OCI-LY1 (cell line): ENCODE results near the gene THSD1.
"Not testable (repeated sequence)": the region's sequence is repeated elsewhere in the genome, so short reads cannot be mapped to it uniquely, and the experiment has no call there.

Experiments used
- H2AFZ ChIP-seq: fragments of 200-600 bp; sonication (generic), shearing (Covaris generic); 2 replicates; pipeline ENCODE4 v1.6.0; 2014; ENCODE audit warnings: antibody characterized with exemption, mild to moderate bottlenecking, low read length
- H3F3A ChIP-seq: fragments of 200-600 bp; sonication (generic), shearing (Covaris generic); 2 replicates; pipeline ENCODE4 v1.6.0; 2014; ENCODE audit warnings: mild to moderate bottlenecking, antibody characterized with exemption, low read length, moderate library complexity; ENCODE audit not compliant: insufficient read depth
- H3K27ac ChIP-seq: fragments of 200-600 bp; sonication (generic); 2 replicates; pipeline ENCODE4 v1.5.1; 2014; ENCODE audit warnings: low read length, mixed run types, mild to moderate bottlenecking, low read depth; ENCODE audit not compliant: poor library complexity, severe bottlenecking
- H3K27me3 ChIP-seq: fragments of 200-600 bp; sonication (generic); 2 replicates; pipeline ENCODE4 v1.6.0; 2014; ENCODE audit warnings: antibody characterized with exemption, mild to moderate bottlenecking, low read length, moderate library complexity; ENCODE audit not compliant: insufficient read depth
- H3K36me3 ChIP-seq: fragments of 200-600 bp; sonication (generic); 2 replicates; pipeline ENCODE4 v1.6.1; 2014; ENCODE audit warnings: mild to moderate bottlenecking, antibody characterized with exemption, low read length, moderate library complexity, mixed read lengths; ENCODE audit not compliant: insufficient read depth
- H3K4me1 ChIP-seq: fragments of 200-600 bp; sonication (generic); 2 replicates; pipeline ENCODE4 v1.5.1; 2014; ENCODE audit warnings: mild to moderate bottlenecking, low read length, moderate library complexity; ENCODE audit not compliant: insufficient read depth, severe bottlenecking
- H3K4me2 ChIP-seq: fragments of 200-600 bp; sonication (generic), shearing (Covaris generic); 2 replicates; pipeline ENCODE4 v1.6.1; 2014; ENCODE audit warnings: low read length
- H3K4me3 ChIP-seq: fragments of 200-600 bp; sonication (generic); 2 replicates; pipeline ENCODE4 v1.5.1; 2014; ENCODE audit warnings: low read length, low read depth, mild to moderate bottlenecking, mixed read lengths; ENCODE audit not compliant: poor library complexity, severe bottlenecking
- H3K79me2 ChIP-seq: fragments of 200-600 bp; shearing (Covaris generic); 2 replicates; pipeline ENCODE4 v1.6.1; 2016; ENCODE audit warnings: mixed run types, low read length, mixed read lengths; ENCODE audit not compliant: insufficient read depth
- H3K9ac ChIP-seq: fragments of 200-600 bp; sonication (generic), shearing (Covaris generic); 2 replicates; pipeline ENCODE4 v1.6.1; 2014; ENCODE audit warnings: mild to moderate bottlenecking, low read length, mixed read lengths
- H3K9me2 ChIP-seq: fragments of 200-600 bp; sonication (generic), shearing (Covaris generic); 2 replicates; pipeline ENCODE4 v1.6.1; 2014; ENCODE audit warnings: low read depth, mild to moderate bottlenecking, low read length, mixed read lengths
- H3K9me3 ChIP-seq: fragments of 200-600 bp; shearing (Covaris generic); 2 replicates; pipeline ENCODE4 v1.6.1; 2014; ENCODE audit warnings: low read length, mixed read lengths
- H4K20me1 ChIP-seq: fragments of 200-600 bp; sonication (generic), shearing (Covaris generic); 2 replicates; pipeline ENCODE4 v1.6.0; 2016; ENCODE audit warnings: mild to moderate bottlenecking, low read length; ENCODE audit not compliant: insufficient read depth
- EZH2 ChIP-seq: fragments of 200-600 bp; sonication (generic), shearing (Covaris generic); IDR thresholded peaks from 2 replicates; pipeline ENCODE4 v1.8.0; 2017; ENCODE audit warnings: borderline replicate concordance, mixed run types, mild to moderate bottlenecking, antibody characterized with exemption, low read length, moderate library complexity, mixed read lengths
- TF ChIP-seq, protein P1 (sequence below): fragments of 200-600 bp; sonication (generic), shearing (Covaris generic); IDR thresholded peaks from 2 replicates; pipeline ENCODE4 v1.5.1; 2017; ENCODE audit warnings: mild to moderate bottlenecking, antibody characterized with exemption, low read length, moderate library complexity, mixed read lengths

The THSD1 gene

DNA sequence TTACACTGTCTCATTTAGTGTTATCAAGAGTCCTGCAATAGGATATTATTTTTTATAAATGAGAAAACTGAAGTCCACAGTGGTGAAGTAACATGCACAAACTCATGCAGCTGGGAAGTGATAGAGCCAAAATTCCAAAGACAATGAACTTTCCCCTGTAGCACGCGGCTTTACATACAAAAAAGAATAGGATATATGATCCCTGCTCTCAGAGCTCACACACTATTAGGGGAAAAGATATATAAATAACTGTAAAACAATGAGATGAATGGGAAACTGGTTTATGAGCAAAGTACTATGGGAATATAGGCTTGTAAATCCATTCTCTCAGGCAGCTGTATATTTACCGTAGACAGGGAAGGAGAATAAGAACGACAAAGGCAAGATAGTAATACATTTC is 39.7 kb downstream of the THSD1 start:
- Histone ChIP-seq H3K79me2 (no peaks in the 10 kb centered on the region), H3K4me1 (no peaks in the 10 kb centered on the region), H2AFZ (no peak overlapping the region), H3K27ac (no peak overlapping the region), H3K4me3 (no peak overlapping the region), H3F3A (no peaks in the 10 kb centered on the region), H3K4me2 (no peak overlapping the region), H3K36me3 (no peaks in the 10 kb centered on the region), H3K9ac (no peak overlapping the region), H3K9me2 (no peaks in the 10 kb centered on the region), H3K27me3 (no peaks in the 10 kb centered on the region), H4K20me1 (no peaks in the 10 kb centered on the region), H3K9me3 (no peaks in the 10 kb centered on the region)
- TF ChIP-seq, protein P1, sequence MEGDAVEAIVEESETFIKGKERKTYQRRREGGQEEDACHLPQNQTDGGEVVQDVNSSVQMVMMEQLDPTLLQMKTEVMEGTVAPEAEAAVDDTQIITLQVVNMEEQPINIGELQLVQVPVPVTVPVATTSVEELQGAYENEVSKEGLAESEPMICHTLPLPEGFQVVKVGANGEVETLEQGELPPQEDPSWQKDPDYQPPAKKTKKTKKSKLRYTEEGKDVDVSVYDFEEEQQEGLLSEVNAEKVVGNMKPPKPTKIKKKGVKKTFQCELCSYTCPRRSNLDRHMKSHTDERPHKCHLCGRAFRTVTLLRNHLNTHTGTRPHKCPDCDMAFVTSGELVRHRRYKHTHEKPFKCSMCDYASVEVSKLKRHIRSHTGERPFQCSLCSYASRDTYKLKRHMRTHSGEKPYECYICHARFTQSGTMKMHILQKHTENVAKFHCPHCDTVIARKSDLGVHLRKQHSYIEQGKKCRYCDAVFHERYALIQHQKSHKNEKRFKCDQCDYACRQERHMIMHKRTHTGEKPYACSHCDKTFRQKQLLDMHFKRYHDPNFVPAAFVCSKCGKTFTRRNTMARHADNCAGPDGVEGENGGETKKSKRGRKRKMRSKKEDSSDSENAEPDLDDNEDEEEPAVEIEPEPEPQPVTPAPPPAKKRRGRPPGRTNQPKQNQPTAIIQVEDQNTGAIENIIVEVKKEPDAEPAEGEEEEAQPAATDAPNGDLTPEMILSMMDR, result no peak
- TF ChIP-seq EZH2, result no peak

DNA sequence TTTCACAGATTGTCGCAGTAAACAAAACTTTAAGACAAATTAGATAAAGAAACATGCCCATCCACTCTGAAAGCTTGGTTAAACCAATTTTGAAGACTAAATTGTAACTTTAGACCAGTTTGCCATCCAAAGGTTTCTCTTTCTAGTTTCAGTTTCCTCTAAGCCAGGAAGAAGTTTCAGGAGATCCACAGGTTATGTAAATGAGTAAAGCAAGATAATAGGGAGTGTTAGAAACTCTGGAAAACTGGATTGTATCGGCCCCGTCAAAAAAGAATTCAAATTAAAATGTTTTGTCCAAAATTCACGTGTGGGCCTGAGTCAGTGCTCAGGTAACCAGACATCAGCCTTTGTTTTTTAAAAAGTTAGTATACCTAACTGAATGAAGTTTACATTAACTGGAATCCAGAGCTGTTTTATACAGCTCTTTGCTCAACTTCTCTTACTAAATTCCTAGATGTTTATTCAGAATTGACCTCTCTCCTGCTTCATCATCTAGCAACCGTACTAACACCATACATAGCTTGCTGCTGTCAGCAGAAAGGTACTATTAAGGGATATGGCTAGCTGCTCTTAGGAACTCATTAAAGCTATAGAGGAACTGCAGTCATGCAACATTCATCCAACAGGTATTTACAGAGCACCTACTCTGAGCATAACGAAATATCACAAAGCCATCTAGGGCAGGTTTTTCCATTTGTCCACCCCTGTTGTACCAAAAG is 43.6 kb downstream of the THSD1 start:
- H3K4me3 ChIP-seq, H3K79me2 ChIP-seq, H3F3A ChIP-seq, H2AFZ ChIP-seq, H3K27me3 ChIP-seq, H3K9ac ChIP-seq, H3K9me3 ChIP-seq, H4K20me1 ChIP-seq, H3K27ac ChIP-seq, H3K9me2 ChIP-seq, H3K4me1 ChIP-seq, H3K4me2 ChIP-seq, H3K36me3 ChIP-seq: not testable (repeated sequence)

DNA sequence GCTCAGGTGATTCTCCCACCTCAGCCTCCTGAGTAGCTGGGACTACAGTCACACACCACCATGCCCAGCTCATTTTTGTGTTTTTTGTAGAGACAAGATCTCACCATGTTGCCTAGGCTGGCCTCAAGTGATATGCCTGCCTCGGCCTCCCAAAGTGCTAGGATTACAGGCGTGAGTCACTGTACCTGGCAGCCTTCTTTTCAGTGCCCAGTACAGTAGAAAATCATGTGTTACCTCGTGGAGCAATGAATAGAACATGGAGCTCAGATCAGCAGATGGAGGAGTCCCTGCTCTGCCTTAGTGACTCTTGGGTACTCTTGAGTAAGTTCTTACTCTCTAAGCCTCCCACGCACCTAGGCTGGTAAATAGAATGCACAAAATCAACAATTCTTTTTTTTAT is 44.7 kb downstream of the THSD1 start:
- Histone ChIP-seq H3K9me3 (no peaks in the 10 kb centered on the region), H4K20me1 (no peaks in the 10 kb centered on the region), H3K4me2 (no peak overlapping the region), H3K36me3 (no peaks in the 10 kb centered on the region), H3K27me3 (no peaks in the 10 kb centered on the region), H3F3A (no peaks in the 10 kb centered on the region), H3K4me3 (no peak overlapping the region), H3K9ac (no peak overlapping the region), H3K27ac (no peak overlapping the region), H3K4me1 (no peaks in the 10 kb centered on the region), H2AFZ (no peak overlapping the region), H3K9me2 (no peaks in the 10 kb centered on the region), H3K79me2 (no peaks in the 10 kb centered on the region)
- TF ChIP-seq, protein P1, result no peak
- no peak for TF ChIP-seq EZH2

DNA sequence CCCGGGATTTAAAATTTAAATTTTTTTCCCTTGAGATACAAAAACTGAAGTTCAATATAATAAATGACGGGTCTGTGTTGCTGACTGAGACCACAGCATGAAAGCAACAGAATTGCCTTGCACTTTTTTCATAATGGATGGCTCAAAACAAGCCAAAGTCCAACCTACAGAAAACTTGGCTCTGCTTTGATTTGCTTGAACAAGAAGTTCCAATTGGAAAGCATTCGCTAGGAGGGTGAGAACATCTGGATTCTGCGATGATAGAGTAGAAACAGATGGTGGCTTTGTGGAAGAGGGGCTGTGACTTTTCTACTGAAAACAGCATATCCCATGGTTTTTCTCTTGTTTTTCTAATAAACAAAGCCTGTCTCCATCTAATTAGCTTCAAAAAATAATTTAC is 46.4 kb downstream of the THSD1 start:
- Histone ChIP-seq H2AFZ (no peak overlapping the region), H3K27me3 (no peaks in the 10 kb centered on the region), H3K27ac (no peak overlapping the region), H3F3A (no peaks in the 10 kb centered on the region), H4K20me1 (no peaks in the 10 kb centered on the region), H3K36me3 (no peaks in the 10 kb centered on the region), H3K4me1 (no peaks in the 10 kb centered on the region), H3K4me3 (no peak overlapping the region), H3K9ac (no peak overlapping the region), H3K4me2 (no peak overlapping the region), H3K79me2 (no peaks in the 10 kb centered on the region), H3K9me3 (no peaks in the 10 kb centered on the region), H3K9me2 (no peaks in the 10 kb centered on the region)
- TF ChIP-seq, protein P1, result no peak
- TF ChIP-seq EZH2, result no peak
